Iris pigment epithelial cell (primary cell): ENCODE results near the gene FHIT.

ENCODE experiments used
- DNase-seq: peaks from one replicate; pipeline ENCODE4 v3.0.0-alpha.2; 2011; ENCODE audit warnings: low read depth

The FHIT gene

GRCh38 chr3:60839246-60839645, 412.0 kb downstream of the FHIT start:
- DNase-seq = no peak

GRCh38 chr3:60835796-60836195, 415.5 kb downstream of the FHIT start:
- DNase-seq = no peak

DNA sequence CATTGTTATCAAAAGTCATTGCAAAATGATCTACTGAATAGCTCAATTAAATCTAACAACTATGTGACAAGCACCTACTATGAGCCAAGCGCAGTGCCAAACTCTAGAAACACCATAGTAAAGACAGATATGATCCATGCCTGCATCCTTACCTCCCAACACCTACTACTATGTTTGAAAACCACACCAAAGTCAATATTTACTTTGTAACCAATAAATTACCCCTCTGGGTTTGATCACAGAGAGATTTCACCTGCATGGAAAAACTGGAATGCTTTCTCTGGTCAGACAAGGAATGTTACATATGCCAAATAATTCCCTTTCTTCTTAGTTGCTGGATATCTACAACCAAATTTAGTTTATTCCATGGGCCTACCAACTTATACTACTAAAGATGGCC, 422.2 kb downstream of the FHIT start:
- no peak for DNase-seq

DNA sequence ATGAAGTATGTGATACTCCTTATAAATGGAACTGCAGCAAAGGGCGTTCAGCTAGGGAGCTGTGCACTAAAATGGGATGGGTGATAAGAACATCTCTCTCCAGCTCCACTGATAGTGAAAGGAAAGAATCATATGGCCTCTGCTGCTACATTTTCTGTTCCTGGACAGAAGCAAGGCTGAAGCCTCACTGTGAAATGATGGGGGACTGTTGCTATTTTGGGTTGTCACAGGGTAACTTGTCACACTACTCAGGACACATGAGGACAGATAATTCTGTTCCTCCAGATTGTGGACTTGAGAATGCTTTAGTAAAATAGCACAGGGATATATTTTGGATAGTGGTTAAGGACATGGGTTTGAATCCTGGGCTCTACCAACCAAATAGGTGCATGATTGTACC, 423.6 kb downstream of the FHIT start:
- no peak for DNase-seq

GRCh38 chr3:60826511-60826910, 424.7 kb downstream of the FHIT start:
- no peak for DNase-seq

DNA sequence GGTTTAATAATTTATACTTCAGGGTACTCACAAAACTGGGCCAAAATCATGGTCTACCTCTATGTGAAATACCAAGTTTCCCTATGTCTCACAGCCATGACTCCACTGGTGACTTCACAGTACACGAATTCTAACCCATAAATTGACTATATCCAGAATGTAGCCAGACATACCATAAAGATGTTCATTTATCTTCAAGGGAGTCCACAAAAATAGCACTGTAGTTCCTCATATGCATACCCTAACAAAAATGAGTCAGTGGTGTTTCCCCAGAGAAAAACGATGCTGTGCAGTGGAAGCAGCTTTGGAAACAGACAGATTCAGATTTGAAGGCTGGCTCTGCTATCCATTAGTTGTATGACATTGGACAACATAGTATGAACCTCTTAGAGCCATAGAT, 438.8 kb downstream of the FHIT start:
- no peak for DNase-seq

DNA sequence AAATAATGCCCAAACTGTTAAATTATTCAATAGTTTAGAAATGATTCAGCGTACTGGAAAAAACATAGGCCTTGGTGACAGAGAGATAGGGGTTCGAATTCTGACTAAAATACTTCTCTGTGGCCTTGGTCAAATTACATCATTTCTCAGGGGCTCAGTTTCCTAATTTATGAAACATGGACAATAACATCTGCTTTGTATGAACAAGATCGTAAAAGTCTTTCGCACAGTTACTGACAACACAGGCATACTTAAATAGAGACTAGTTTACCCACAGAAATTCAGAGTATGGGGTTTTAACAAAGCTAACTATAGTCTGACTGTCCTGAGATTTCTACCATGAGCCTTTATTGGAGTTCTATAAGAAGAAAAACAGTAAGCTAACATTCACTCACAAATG, 440.4 kb downstream of the FHIT start:
- DNase-seq = no peak

DNA sequence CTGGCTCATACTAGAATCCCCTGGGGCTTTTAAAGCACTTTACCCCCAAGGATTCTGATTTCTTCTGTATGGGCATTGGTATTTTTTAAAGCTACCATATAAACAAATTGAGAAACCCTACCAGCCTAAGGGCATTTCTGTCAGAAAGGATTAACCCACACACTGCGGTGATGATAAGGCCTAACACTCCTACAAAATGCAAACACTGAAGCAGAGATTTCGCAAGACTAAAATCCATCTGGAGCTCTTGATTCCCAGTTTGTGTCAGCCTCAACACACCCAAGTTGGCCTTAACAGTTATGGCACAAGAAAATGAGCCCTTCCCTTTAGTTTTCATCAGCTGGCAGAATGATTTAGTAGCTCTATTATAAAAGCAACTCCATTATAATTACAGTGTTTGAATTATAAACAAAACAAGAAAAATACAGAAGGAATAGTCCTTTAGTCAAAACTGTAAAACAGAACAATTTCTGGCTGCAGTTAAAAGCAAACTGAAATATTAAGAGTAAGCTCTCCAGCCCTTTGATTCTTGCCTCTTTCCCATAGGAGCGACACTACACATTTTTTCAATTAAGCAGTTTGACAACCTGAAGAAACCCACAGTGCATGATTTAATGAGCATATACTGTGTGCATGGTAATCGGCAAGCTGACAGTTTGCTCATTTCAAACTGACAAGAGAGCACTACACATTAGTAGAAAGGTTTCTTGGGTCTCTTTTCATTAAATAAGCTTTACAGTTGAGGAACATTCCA, 441.2 kb downstream of the FHIT start:
- DNase-seq = peak; percentile 15

DNA sequence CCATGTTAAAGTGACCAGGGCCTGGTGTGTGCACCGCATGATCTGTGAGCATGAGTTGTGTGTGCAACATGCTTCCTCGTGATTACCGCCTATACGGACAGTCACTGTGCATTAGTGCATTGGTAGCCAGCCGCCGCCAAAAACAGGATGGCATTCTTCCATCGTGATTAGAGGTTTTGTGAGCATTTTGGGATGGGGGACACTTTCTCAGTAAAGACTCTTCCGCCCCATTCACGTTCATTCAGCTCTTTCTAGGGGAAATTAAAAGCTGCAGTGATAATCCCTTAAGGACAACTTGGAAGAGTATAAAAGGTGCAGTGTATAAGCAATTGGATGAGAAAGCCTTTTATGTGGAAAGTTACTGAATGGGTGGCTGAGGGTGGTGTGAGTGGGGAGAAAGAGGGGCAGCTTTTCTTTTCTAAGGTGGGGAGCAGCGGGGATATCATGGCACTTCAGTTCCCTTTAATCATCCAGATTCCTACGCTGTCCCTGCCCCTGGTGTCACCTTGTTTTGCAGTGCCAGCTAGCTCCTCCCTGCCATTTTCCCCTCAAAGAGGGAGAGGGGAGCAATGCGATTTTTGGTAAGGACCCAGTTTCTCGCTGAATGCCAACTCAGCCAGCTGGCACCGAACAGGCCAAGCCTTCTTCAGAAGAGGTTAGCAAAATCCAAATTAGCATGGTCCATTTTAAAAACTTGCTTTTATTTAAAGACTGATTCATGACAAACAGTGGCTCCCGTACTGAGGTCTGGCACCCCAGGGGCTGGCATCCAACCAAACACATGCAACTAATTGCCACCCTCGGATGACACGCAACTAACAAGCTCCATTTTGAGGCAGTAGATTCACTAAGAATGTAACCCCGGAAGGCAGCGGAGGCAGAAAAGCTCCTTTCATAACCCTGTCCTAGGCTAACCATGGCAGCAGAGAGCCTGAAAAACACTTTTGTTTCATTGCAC, 447.8 kb downstream of the FHIT start:
- no peak for DNase-seq

DNA sequence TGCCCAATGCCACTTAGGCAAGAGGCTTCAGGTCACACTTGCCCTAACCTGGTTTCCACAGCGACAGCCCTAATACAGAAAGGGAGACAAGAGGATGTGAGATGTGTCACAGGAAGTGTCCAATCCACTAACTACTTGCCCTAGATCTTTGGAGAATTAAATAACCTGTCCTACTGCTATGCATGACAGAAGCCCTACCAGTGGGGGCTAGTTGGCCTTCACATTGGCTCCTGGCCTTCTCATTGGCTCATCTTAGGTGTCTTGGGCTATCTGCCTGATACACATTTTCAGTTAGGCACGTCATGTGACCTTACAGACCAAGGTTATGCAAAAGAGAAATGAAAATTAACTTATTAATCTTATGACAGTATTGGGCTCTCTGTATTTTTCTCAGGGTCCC, 449.9 kb downstream of the FHIT start:
- no peak for DNase-seq

- DNase-seq = no peak
Observed at GRCh38 chr3:60798456-60798855, 452.8 kb downstream of the FHIT start.

GRCh38 chr3:60792249-60792852, 458.9 kb downstream of the FHIT start:
- no peak for DNase-seq

GRCh38 chr3:60788185-60788584, 463.1 kb downstream of the FHIT start:
- DNase-seq = no peak

DNA sequence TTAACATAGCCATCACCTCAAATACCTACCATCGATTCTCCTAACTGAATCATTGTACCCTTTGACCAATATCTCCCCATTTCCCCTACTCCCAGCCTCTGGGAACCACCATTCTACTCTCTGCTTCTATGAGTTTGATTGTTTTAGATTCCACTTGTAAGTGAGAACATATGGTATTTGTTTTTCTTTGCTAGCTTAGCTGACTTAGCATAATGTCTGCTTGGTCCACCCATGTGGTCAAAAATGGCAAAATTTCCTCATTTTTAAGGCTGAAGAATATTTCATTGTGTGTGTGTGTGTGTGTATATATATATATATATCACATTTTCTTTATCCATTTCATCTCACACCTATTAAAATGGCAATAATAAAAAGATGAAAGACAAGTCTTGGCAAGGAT, 469.3 kb downstream of the FHIT start:
- DNase-seq = no peak

DNA sequence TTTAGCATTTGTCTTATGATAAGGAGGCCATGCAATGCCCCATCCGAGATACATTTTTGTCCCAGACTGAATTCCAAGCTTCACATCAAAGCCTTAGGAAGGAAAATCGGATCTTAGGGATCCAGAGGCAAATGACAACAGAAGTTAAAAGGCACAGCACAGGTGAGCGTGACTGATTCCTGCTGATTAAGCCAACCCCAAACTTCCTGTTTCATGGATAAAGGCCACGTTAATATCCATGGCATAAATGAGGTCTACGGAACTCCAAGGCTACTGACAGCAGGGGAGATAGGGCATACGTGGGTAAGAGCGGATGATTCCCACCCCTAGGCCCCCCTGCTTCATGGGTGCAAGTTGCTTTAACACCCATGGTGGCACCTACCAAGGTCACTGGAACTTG, 471.6 kb downstream of the FHIT start:
- no peak for DNase-seq

DNA sequence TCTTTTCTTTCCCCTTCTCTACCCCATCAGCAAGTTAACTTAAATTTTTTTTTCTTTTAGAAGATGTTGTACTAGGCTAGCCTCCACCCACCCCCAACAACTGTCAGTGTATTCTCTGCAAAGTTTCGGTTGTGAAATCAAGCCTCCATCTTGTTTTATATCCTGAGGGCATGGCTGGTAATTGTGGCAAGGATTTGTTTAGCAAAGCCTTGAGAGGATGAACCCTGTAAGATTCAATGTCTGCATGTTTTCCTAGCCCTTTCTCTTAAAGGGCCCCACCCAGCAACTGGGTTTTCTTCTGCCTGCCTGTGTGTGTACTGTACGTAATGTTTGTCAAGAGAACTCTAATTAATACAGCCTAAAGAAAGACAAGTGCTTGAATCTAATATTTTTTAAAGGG, 475.3 kb downstream of the FHIT start:
- DNase-seq = no peak

- peak; percentile 1 for DNase-seq
Observed at GRCh38 chr3:60774617-60775016, 476.6 kb downstream of the FHIT start.

DNA sequence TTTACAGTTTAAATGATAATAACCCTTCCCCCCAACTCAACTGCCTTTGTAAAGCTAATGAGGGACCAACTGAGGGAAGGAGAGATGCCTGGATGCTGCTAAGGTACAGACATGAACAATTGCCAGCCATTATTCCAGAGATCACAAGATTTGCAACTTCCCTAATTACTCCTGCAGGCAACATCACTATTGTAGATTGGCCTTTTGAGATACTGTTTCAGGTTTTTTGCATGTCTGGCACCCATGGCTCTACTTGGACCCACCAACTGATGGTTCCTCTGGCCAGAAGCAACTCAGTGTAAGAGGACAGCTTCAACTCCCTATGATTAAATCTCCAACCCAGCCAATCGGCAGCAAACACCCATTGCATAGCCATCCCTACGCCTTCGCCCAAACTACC, 478.7 kb downstream of the FHIT start:
- no peak for DNase-seq

DNA sequence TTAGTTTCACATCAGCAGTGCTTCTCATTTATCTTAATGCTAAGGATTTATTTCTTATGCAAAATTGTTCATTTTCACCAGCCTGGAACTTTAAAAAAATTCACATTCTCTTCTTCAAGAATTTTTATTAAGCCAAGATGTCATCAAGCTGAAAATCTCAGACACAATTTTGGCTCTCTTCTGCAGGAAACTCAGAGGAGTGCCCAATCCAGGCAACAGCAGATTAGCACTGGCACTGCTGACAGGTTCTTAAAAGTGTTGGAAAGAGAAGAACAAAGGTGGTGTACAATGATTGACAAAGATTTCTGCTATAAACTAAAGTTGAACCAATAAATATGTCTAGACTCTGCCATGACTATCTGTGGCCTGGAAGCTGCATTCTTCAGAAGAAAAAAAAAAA, 479.5 kb downstream of the FHIT start:
- no peak for DNase-seq

DNA sequence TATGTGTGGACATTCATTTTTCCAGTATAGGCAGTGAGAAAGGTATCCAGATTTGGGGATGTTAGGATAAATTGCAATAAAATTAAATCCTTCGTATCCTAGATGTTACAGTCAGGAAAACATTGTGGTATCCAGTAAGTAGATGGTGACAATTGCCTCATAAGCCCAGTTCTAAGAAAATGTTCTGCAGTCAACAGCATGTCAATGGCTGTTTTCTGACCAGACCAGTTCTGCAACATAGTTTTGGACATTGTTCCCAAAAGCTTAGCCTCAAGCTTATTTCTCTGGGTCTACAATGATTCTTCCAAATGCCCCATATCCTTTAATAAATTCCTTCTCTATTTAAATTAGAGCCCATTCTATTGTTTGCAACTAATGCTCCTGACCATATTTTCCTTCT, 480.7 kb downstream of the FHIT start:
- no peak for DNase-seq

DNA sequence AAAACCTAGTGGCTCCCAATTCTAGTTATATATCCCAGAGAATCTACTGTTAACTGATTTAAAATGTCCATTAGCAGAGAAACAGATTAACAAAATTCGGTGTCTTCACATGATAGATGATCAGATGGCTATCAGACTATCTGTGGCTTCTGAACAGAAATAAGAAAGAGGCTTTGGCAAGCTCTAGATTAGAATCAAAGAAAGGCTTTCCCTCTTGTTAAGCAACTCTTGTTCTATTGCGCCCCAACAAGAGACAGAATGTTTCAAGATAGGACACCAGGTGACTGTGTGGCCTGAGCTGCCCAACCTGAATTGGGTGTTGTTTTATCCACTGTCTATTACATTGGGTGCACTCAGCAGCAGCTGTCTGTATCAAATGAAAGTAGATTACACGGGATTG, 483.7 kb downstream of the FHIT start:
- DNase-seq = no peak

DNA sequence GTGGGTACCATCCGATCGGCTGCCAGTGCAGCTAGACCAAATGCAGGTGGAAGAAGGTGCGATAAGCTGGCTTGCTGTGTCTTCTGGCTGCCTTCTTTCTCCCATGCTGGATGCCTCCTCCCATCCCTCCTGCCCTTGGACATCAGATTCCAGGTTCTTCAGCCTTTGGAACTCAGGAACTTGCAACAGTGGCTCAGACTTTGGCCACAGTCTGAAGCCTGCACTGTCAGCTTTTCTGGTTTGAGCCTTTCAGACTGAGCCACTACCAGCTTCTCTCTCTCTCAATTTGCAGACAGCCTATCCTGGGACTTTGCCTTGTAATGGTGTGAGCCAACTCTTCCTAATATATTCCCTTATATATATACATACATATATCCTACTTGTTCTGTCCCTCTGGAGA, 485.5 kb downstream of the FHIT start:
- no peak for DNase-seq

- no peak for DNase-seq
Observed at GRCh38 chr3:60764870-60765269, 486.4 kb downstream of the FHIT start.
